Upper lobe of left lung (tissue), 6 donors: ENCODE data around the gene LRRC45. TPM values are rescaled to one million over a fixed set of nuclear protein-coding genes. Genes with fewer than 3 reads are reported as not detected.
A peak's percentile ranks its signal among the peaks of the same experiment; 100 is the strongest.

Experiments used
- ATAC-seq, 2 donors: fragments of 200-7000 bp; cut with Tn5 transposase; one replicate each; pipeline ENCODE4 v1.9.1; 2022; ENCODE audit warnings: mild to moderate bottlenecking in 2 of 2, moderate library complexity in 2 of 2; ENCODE audit not compliant: low FRiP score in 2 of 2
- DNase-seq, 2 donors: peaks; one replicate each; pipeline ENCODE4 v3.0.0-alpha.2; 2019 to 2020
- H3K27ac ChIP-seq, 4 donors: fragments of 200-600 bp; sonication (generic); one replicate each; pipeline ENCODE4 v1.5.1; 2016 to 2019
- H3K27me3 ChIP-seq, 4 donors: fragments of 200-600 bp; sonication (generic); one replicate each; pipeline ENCODE4 v1.5.1; 2017 to 2019
- H3K36me3 ChIP-seq, 4 donors: fragments of 200-600 bp; sonication (generic); one replicate each; pipeline ENCODE4 v1.5.1; 2016 to 2019
- H3K4me1 ChIP-seq, 4 donors: fragments of 200-600 bp; sonication (generic); one replicate each; pipeline ENCODE4 v1.5.1; 2018 to 2019
- H3K4me3 ChIP-seq, 4 donors: fragments of 200-600 bp; sonication (generic); one replicate each; pipeline ENCODE4 v1.5.1; 2017 to 2019; ENCODE audit warnings: mild to moderate bottlenecking in 2 of 4, moderate library complexity in 1 of 4
- H3K9me3 ChIP-seq, 4 donors: fragments of 200-600 bp; sonication (generic); one replicate each; pipeline ENCODE4 v1.5.1; 2018 to 2019
- CTCF ChIP-seq, 6 experiments: fragments of 450-650 bp in 4 of 6; fragments of 200-600 bp in 2 of 6; sonication (generic) in 2 of 6; IDR thresholded peaks; one replicate each; pipeline ENCODE4 v1.5.1; 2016 to 2019; ENCODE audit warnings: antibody characterized with exemption in 6 of 6
- EP300 ChIP-seq, 4 donors: sonication (generic); formaldehyde crosslinking; IDR thresholded peaks; one replicate each; pipeline ENCODE4 v1.5.1; 2017; ENCODE audit warnings: antibody characterized with exemption in 4 of 4, control low read depth in 2 of 4
- POLR2A ChIP-seq, 4 donors: fragments of 450-650 bp; IDR thresholded peaks; one replicate each; pipeline ENCODE4 v1.5.1; 2016 to 2017; ENCODE audit warnings: antibody characterized with exemption in 4 of 4, mild to moderate bottlenecking in 2 of 4
- POLR2AphosphoS5 ChIP-seq, 2 donors: sonication (generic); formaldehyde crosslinking; IDR thresholded peaks; one replicate each; pipeline ENCODE4 v1.5.1; 2017; ENCODE audit warnings: antibody characterized with exemption in 2 of 2
- WGBS, 2 donors: methylation state at CpG; one replicate each; pipeline ENCODE4 v1.1.5; 2017 to 2018; 5-methylcytosine and 5-hydroxymethylcytosine counted together
- total RNA-seq, 6 donors: library from RNA; depleted of rRNA in 4 of 6; stranded (reverse); fragments of >200 nt in 4 of 6; gene quantifications; one replicate each; pipeline versions ENCODE4 v1.1.0 to v1.2.1, GENCODE V29; 2016 to 2021
- donor health status: DM: no; HTN: no; CAD: no; lungs with moderate emphysema.
- donor health status: DM: no; HTN: yes; CAD: no; lungs with severe emphysema.

LRRC45 gene
- total RNA-seq, 6 donors from 2014 or later, result 14.0 to 57.6 (median 20.4) TPM

DNA sequence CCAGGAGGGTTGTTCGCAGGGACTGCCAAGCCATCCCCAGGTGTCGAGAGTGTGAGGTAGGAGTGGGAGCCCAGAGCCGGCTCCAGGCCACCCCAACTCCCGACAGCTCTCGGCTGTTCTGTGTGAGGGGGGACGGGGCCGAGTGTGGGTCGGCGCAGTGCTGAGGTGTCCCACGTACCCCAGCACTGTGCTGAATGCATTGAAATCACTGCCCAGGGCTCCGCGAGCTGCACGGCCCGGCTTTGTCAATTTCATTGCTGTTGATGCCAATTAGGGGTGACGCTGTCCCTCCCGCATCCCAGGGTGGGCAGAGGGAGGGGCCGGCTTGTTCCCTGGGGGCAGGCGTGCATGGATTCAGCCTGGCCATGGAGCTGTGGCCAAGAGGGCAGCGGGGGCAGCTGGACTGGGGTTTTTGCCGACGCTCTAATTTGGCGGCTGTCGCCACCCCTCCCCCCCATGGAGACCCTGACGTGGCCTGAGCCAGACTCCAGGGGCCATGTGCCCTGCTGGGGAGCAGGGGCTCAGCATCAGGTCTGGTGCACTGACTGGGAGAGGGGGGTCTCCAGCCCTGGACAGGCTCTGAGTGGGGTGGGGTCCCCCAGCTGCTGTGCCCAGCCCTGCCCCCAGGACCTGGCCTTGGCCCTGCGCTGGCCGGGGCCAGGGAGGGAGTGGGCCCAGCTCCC, 14.7 kb upstream of the LRRC45 start:
- Histone ChIP-seq H3K36me3 (peaks cover 0 to 15% (median 5%) of the 10 kb centered on the region in 4 donors), H3K27ac (no peak overlapping the region), H3K4me3 (no peak overlapping the region), H3K9me3 (no peaks in the 10 kb centered on the region), H3K27me3 (no peaks in the 10 kb centered on the region), H3K4me1 (peaks cover 0 to 21% (median 7%) of the 10 kb centered on the region in 4 donors)
- ATAC-seq, result no peak
- TF ChIP-seq POLR2AphosphoS5 (IDR thresholded peaks at IDR 0.05), result no peak
- TF ChIP-seq POLR2A (IDR thresholded peaks at IDR 0.05), result no peak
- TF ChIP-seq EP300 (IDR thresholded peaks at IDR 0.05), result no peak
- no peak for TF ChIP-seq CTCF (IDR thresholded peaks at IDR 0.05)
- no peak for DNase-seq
- WGBS, 2 donors, result 90% methylated on average over 4 to 26 of the region's 26 CpGs

- peaks cover 0 to 21% (median 10%) of the 10 kb centered on the region in 4 donors for H3K4me1 ChIP-seq
- H3K27ac ChIP-seq, result no peak overlapping the region
- H3K36me3 ChIP-seq, result peaks cover 0 to 15% (median 5%) of the 10 kb centered on the region in 4 donors
- ATAC-seq (no peak), DNase-seq (peak in 1 of 2 donors; percentile 81)
- H3K27me3 ChIP-seq, result no peaks in the 10 kb centered on the region
- no peaks in the 10 kb centered on the region for H3K9me3 ChIP-seq
- TF ChIP-seq POLR2AphosphoS5 (IDR thresholded peaks at IDR 0.05), result no peak
- 82 to 88% methylated on average over 5 to 18 of the region's 28 CpGs for WGBS, 2 donors
- no peak overlapping the region for H3K4me3 ChIP-seq
Observed at GRCh38 chr17:82008941-82009405, 14.1 kb upstream of the LRRC45 start.

- no peak for ATAC-seq
- Histone ChIP-seq H3K4me3 (no peak overlapping the region), H3K9me3 (no peaks in the 10 kb centered on the region), H3K27me3 (no peaks in the 10 kb centered on the region), H3K4me1 (peaks cover 0 to 26% (median 14%) of the 10 kb centered on the region in 4 donors), H3K36me3 (peaks cover 0 to 15% (median 5%) of the 10 kb centered on the region in 4 donors), H3K27ac (no peak overlapping the region)
- 65 to 83% methylated on average over 12 to 15 of the region's 15 CpGs for WGBS, 2 donors
- peak in 1 of 2 donors; percentile 37 for DNase-seq
- no peak for TF ChIP-seq POLR2A (IDR thresholded peaks at IDR 0.05)
- TF ChIP-seq POLR2AphosphoS5 (IDR thresholded peaks at IDR 0.05), result no peak
- no peak for TF ChIP-seq CTCF (IDR thresholded peaks at IDR 0.05)
- no peak for TF ChIP-seq EP300 (IDR thresholded peaks at IDR 0.05)
Observed at GRCh38 chr17:82009413-82009812, 13.7 kb upstream of the LRRC45 start.

- ATAC-seq (no peak), DNase-seq (peak in 1 of 2 donors; percentile 70)
- Histone ChIP-seq H3K36me3 (peaks cover 0 to 15% (median 5%) of the 10 kb centered on the region in 4 donors), H3K4me3 (no peak overlapping the region), H3K4me1 (peaks cover 0 to 32% (median 19%) of the 10 kb centered on the region in 4 donors), H3K27ac (no peak overlapping the region), H3K9me3 (no peaks in the 10 kb centered on the region), H3K27me3 (no peaks in the 10 kb centered on the region)
- 93 to 97% methylated on average over 13 to 23 of the region's 39 CpGs for WGBS, 2 donors
- TF ChIP-seq POLR2A (IDR thresholded peaks at IDR 0.05) (no peak), CTCF (IDR thresholded peaks at IDR 0.05) (no peak), EP300 (IDR thresholded peaks at IDR 0.05) (no peak), POLR2AphosphoS5 (IDR thresholded peaks at IDR 0.05) (no peak)
Observed at GRCh38 chr17:82010575-82011525, 12.3 kb upstream of the LRRC45 start.

DNA sequence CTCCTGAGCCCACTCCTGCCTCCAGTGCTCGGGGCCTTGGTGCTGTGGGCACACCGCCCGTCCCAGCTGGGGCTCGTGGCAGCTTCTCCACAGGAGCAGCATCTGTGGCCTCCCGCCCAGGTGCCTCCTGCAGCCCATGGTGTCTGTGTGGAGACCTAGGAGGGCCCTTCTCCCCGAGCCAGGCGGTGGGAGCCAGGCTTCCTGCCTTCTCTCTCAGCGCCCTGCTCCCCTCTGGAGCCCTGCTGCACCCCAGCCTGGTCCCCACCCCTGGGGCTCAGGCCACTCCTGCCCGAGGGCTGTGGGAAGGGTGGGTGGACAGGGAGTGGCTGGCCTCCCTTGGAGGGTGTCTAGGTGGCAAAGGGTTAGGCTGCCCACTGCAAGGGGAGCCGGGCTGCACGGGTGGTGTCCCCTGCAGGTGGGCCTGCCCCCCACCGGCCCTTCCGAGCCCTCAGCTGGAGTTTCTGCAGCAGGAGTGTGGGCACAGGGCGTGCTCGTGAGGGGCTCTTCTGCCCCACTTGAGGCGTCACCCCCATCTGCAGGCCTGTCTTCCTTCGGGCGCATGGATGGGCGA, 11.4 kb upstream of the LRRC45 start:
- peaks cover 0 to 33% (median 19%) of the 10 kb centered on the region in 4 donors for H3K4me1 ChIP-seq
- H3K27ac ChIP-seq, result peak overlapping the region; percentile 76 to 91 (median 80)
- WGBS, 2 donors, result 87 to 95% methylated on average over 3 to 19 of the region's 19 CpGs
- H3K27me3 ChIP-seq, result no peaks in the 10 kb centered on the region
- DNase-seq, result peak in 1 of 2 donors; percentile 73
- no peak overlapping the region for H3K4me3 ChIP-seq
- H3K9me3 ChIP-seq, result no peaks in the 10 kb centered on the region
- no peak for TF ChIP-seq CTCF (IDR thresholded peaks at IDR 0.05)
- TF ChIP-seq POLR2AphosphoS5 (IDR thresholded peaks at IDR 0.05), result no peak
- TF ChIP-seq POLR2A (IDR thresholded peaks at IDR 0.05), result no peak
- no peak for TF ChIP-seq EP300 (IDR thresholded peaks at IDR 0.05)
- peaks cover 0 to 15% (median 5%) of the 10 kb centered on the region in 4 donors for H3K36me3 ChIP-seq
- no peak for ATAC-seq
